ENCODE results near the gene NR1I3. TPM values are rescaled to one million over a fixed set of nuclear protein-coding genes. Genes with fewer than 3 reads are reported as not detected.

NR1I3 gene
- polyA plus RNA-seq, 10 donors: 0.58 to 1.4 (median 0.75) TPM

DNA sequence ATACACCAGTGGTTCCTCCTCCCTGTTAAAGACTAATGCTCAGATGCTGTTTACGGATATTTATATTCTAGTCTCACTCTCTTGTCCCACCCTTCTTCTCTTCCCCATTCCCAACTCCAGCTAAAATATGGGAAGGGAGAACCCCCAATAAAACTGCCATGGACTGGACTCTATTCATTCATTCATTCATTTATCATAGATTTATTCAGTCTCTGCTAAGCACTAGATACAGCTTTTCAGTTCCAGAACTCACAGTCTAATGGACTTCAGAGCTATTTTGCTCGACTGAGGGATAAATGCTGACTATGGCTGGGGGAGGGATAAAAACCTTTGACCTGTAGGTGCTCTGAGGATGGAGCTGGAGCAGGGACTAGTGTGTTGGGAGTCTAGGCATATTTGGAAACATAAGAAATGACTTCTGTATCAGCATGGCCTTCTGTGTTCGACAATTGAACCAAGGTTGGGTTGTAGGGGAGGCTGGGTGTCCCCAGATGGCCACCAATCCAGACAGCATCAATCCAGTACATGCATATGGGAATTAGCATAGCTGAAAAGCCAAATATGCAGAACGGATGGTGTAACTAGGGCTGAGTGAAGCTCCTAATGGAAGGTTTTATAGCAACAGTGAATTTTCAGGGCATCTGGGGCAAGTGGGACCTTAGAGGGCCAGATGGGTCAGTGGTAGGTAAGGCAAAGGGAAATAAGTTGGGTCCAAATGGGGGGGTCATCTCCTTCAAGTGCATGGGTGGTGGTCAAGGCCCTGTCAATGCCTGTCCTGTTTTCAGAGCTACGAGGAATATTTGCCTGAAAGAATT is 18.7 kb downstream of the NR1I3 start:
- no peak for DNase-seq

DNA sequence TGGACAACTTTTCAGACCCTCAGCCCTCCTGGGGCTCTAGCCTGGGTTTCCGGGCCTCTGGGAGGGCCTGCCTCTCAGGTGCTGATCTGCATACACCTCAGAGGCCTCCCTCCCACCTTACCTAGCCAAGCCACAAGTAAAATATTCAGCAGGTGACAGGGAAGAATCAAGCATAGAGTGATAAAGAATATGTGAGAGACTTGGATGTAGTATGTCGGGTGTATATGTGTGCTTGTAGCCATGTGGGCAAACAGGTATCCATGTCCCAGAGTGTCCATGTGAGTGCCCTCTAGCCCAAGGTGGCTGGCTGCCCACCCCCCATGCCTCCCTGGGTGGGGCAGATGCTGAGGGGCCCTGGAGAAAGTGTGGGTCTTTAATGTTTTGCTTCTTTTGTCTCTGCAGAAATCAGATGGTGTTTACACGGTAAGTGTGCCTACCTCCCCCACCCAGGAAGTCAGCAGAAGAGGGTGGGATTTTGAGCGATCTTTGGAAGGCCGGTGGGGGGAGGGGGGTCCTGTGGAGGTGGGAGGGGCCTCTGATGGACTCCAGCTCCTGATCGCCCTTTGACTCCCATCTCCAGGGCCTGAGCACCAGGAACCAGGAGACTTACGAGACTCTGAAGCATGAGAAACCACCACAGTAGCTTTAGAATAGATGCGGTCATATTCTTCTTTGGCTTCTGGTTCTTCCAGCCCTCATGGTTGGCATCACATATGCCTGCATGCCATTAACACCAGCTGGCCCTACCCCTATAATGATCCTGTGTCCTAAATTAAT is 19.5 kb downstream of the NR1I3 start:
- DNase-seq: no peak

DNA sequence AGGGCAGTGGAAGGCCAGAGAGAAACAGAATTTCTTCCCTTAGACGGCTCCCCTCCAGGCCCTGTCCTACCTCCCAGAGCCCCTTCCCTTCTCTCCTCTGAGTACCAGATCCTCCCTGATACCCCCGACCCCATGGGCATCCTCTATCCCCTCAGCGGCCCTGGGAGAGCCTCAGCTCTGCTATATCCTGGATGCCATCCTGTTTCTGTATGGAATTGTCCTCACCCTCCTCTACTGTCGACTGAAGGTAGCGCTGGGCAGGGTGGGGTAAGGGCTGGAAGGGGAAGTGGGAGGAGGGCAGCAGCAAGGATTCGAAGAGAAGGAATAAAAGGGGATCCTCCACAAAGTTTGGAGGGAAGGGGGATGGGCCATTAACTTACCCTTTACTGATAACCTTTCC is 20.2 kb downstream of the NR1I3 start:
- no peak for DNase-seq

DNA sequence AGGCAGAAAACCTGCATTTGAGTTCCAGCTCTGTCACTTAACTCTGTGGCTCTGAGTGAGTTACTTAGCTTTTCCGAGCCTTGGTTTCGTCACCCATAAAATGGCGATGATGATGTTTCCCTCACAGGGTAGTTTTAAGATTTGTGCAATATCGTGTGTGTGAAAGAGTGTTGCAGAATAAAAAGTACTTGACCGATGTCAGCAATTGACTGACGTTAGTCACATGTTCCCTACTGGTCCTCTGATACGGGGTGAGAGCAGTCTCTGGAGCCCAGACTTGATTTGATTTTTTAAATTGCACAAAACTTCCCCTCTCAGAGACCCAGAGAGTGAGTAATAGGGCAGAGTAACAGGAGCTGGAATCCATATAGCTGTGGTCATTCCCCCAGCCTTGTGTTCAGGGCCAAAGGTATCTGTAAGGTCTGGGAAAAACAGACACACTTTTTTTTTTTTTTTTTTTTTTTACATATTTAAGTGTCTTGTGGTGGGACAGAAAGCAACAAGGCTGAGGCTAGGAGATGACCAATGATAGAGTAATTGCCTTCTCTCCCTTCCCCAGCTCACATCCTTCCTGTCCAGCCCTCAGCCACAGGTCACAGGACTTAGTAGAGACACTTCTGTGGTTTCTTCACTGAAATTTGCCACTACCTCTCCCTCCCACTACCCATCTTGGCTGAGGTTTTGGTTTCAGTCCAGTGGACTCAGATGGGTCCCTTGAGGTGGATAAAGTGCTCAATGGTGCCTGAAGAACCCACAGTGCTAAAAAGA is 20.9 kb downstream of the NR1I3 start:
- no peak for DNase-seq

DNA sequence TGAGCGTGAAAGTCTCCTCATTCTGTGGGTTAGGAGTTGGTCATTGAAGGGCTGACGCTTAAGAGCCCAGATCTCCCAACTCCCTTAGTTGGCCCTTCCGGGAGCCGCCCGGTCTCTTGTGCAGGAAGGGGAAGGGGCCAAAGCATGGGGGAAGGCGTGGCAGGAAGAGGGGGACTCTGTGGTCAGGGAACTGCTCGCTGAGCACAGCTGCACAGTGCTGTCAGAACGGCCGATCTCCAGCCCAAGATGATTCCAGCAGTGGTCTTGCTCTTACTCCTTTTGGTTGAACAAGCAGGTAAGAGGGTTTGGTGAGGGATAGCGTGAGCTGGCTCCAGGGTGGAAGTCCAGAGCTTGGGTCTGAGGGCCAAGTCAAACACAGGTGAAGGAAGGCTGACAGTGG is 22.9 kb downstream of the NR1I3 start, which contains the start of gene FCER1G:
FCER1G (plus strand) TSS at position 220 of the 400 bp plus-strand sequence; CDS start at position 247, 27 bp downstream.
- no peak for DNase-seq

DNA sequence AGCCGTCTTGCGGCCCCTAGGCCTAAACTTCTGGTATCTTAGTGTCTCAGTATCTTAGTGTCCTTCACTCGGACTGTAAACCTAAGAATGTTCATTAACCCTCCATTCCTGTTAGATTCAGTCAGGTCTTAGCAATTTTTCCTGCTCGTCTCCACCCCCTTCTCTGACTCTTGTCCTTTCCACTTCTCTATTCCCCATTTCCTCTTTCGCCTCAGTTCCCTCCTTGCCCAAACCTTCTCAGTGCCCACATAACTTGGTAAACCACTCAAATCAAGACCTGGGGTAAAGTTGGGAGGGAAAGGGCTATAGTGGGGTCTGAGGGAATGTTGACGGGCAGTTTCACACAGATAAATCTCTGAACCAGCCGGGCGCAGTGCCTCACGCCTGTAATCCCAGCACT is 23.6 kb downstream of the NR1I3 start:
- no peak for DNase-seq

DNA sequence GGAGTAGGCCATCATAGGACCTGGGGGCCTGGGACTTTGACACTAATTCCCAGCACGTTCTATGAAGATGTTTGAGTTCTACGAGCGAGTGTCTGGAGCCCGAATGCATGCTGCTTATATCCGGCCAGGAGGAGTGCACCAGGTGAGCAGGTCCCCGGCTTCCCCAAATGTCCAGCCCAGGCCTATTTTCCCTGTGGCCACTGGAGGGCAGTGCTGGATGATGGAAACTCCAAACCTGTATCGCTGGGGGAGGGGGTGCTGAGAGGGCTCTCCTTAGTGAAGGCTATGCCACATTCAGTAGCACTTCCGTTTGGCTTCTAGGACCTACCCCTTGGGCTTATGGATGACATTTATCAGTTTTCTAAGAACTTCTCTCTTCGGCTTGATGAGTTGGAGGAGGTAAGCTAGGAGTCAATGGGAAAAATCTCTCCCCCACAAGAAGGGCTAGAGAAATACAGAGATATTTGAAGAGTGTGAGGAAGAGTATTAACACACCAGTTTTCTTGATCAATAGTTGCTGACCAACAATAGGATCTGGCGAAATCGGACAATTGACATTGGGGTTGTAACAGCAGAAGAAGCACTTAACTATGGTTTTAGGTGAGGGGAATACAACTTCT is 28.1 kb downstream of the NR1I3 start:
- DNase-seq: peak in 2 of 3 donors; percentile 57 to 76

DNA sequence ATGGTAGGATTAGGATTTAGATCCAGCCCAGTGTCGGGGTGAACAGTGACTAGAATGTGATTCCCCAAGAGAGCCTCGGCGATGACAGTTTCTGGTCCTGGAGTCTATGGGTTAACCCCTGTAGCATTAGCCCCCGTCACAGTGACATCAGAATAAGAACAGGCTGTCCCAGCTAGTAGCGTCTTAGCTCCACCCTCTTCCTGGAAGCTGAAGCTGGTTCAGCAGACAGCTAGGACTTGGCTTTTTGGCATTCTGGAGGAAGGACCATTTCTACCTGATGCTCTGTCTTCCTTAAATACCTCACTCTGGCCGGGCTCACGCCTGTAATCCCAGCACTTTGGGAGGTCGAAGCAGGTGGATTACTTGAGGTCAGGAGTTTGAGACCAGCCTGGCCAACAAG is 30.8 kb downstream of the NR1I3 start:
- DNase-seq: no peak

DNA sequence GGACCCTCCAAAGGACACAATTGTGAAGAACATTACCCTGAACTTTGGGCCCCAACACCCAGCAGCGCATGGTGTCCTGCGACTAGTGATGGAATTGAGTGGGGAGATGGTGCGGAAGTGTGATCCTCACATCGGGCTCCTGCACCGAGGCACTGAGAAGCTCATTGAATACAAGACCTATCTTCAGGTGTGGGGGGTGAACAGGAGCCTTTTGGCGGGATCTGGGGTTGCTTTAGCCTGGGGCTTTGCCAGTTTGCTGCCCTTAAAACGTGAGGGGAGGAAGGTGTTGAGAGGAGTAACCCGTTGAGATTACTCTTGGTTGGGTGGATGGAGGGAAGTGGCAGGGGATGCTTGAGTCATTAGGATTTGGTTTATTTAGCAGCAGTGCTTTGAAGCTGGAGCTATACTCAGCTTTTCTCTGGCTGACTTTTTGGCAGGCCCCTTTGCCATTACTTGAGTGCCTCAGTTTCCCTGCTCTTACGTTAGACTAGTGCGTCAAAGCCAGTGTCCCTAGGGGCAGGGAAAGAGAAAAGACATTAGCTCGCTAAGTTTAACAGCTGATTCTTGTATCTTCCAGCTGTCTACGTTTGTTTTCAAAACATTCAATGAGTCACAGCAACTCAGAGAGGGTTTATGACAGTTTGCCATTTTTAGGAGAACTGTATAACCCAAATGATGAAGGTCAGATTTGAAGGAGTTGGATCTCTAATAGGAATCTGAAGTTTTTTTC is 31.4 kb downstream of the NR1I3 start:
- DNase-seq: no peak

DNA sequence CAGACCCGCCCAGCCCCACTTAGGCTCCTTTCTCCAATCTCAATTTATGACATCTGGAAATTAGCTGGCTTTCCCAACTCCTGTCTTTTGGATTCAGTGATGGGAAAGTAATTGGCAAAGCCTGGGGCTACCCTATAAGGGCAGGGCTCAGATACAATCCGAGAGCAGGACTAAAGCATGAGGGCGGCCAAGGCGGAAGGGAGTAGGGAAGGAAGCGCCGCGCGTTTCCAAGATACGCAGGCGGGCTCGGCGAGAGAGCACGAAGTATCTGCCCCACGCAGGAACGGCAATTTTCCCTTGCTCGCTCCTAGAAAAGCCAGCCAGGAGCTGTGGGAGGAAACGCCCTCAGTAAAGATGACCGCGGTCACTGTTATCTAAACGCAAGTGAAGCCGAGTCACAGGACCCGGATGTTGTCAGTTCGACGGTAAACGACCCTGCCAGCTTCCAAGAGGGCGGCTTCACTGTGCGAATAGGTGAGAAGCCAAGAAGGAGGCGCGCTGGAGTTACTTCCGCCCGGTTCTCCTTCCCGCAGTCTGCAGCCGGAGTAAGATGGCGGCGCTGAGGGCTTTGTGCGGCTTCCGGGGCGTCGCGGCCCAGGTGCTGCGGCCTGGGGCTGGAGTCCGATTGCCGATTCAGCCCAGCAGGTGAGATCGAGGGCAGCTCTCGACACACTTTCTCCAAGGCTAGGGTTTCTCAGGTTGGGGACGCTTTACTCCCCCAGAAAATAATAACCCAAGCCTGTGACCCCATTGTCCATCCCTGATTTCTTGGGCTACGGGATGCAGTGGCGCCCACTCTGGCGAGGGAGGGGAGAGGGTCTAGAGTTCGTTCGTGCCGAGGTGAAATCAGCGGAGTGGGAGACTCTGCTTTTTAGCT is 35.9 kb downstream of the NR1I3 start, which contains the start of gene NDUFS2:
NDUFS2 (plus strand) TSS at position 532 of the 877 bp plus-strand sequence; CDS start at position 551, 19 bp downstream.
- peak; percentile 99 for DNase-seq

DNA sequence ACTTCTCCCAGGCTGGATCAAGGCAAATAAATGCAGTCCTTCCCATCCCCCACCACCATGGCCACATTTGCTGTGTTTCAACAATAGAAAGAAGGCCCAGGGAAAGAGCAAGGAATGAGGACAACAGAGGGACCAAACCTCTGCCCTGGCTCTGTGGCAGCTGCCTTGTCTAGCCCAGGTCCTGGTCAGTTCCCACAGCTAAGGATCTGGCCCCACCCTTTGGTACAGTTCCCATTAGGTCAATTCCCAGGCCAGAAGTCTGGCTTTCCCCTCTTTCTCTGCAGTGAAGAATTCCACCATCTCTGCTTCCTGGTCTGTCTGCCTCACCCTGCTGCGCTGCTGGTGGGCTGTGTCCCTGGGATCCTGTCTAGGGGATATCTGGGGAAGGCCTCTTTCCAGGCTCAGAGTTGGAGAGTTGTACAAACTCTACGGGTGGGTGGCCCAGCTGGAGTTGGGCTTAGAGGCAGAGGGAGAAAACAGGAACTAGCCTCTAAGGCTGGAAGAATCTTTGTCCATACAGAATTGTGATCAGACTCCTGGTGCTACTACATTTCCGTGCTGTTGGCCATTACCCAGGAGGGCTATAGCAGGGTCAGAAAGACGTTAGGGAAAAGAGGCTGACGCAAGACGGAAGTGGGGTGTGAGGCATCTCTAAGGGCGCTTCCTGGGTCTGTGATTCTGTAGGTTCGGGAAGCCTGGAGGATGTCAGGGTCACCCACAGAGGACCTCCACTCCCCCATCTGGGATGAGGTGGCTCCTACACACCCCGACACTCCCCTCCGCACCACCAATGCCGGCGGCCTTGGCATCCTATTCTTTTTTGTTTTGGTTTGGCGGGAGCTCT is 36.8 kb downstream of the NR1I3 start:
- DNase-seq: peak in 2 of 3 donors; percentile 73 to 88

DNA sequence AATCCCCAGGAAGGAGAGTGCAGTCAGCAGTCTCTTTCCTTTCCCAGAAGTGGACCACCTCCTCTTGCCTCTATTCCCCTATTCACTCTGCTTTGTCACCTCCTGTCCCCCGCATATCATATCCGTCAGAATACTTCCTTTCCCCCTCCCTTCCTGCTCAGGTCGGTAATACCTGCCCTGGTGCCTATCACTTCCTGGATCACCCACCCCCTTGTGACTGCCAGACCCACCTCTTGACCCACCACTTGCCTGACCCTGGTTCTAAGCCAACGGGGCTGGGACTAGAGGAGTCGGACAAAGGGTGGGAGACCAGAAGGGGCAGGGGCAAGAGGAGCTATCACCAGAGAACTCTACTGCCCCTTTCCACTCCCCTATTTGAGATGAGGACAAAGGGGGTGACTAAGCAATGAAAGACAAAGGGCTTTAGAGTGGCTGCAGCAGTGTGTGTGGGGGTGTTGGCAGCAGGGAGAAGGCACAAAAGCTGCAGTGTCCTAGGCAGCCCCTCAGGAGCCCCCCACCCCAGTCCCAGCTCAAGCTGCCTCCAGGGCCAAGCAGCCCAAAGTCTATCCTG is 37.5 kb downstream of the NR1I3 start:
- DNase-seq: peak in 1 of 3 donors; percentile 41

DNA sequence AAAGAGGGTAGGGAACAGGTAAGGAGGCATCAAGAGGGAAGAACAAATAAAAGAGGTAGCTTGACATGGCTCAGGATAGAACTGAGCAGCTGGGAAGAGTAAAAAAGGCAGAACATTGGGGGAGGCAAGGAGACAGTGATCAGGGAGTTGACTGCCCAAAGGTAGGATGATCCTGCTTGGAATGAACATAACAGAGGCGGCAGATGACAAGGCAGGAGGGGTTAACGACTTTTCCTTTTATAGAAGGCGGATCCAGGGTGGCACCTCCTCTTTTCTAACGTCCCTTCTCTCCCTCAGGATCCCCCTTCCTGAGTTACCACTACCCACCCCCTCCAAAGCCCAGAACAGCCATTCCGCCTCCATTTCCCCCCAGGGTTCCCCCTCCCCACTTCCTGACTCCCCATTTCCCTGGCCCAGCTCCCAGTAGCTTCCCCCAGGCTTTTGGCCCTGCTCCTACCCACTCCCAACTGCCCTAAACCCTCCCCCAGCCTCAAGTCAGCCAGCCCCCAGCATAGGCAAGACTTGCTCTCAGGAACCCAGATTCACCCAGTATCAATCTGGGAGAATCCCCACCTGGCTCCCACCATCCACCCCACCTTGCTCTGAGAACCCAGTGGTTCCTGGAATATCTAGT is 38.4 kb downstream of the NR1I3 start:
- no peak for DNase-seq

DNA sequence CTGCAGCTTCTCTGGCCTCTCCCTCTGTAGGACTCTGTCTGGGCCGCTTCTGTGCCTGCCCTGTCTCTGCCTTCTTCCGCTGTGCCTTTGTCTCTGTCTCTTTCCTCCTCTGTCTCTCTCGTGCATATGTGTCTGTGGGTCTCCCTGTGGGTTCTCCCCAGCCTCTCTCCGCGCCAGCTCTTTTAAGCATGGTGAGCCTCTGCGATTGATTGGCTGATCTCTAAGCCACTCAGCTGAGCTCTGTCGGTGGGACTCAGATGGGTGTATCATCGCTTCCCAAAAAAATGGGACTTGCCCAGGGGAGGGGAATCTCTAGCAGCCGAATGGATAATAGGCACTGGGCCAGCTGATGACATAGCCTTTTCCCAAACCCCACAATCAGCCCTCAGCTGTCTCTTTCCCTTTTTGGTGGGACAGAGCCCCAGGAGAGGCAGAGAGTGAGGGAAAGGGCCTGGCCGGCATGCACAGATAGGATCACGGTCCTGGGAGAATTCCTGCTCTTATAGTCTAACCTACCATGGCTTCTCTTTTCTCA is 39.0 kb downstream of the NR1I3 start, which contains the start of gene ADAMTS4:
ADAMTS4 (minus strand) TSS at position 158 of the 535 bp plus-strand sequence. CDS start 427 bp downstream, outside the sequence.
- DNase-seq: peak; percentile 87 to 95 (median 94)

DNA sequence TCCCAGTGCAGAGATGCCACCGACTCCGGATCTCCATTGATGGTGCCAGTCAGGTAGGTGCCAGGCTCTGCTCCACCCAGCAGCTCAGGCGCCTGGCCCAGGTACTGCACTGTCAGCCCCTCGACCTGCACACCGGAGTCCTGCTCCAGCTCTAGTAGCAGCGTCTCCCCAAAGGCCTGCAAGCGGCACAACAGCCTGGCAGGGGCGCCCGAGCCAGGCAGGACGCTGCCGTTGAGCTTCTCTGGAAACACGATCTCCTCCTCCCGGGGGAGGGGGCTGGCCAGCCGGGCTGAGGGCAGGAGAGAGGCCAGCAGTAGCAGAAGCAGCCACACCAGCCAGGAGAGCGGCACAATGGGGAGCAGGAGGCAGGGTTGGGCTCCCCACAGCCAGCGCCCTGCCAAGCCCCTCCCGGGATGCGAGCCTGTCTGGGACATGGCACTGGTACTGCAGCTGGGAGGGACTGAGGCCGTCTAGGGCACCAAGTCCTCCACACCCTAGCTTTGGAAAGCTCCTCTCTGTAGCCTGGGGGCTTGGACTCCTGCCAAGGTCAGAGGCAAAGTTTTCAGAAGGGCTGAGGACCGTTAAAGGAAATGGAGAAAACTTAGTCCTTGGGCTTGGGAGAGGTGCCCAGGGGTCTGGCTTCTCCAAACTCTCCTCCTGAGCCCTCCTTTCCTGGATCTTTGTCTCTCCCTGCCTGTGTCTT is 39.7 kb downstream of the NR1I3 start:
- DNase-seq: peak in 2 of 3 donors; percentile 58 to 82

DNA sequence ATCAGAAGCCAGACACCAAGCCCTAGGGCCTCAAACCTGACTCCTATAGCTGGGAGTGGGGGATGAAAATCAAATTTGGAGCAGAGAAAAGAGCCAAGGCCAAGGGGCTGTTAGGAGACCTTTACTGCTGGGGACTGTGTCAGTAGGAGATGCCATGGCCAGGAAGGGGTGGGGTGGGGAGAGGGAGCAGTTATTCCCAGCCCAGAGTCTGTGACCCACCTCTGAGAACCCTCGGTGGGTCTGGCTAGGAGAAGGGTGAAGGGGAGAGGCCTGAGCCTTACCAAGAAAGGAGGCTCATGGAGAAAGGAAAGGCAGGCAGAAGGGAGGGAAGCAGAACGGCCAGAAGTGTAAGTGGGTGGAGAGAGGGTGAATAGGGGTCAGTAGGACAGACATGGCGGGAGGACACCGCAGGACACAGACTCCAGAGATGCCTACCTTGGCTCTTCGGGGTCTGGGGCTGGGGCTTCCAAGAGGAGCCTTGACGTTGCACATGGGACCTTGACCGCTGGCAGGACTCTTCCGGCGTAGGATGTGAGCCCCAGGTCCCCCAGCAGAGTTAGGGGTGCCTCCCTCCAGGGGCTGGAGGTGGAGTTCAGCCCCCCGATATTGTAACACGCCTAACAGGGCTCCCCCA is 40.3 kb downstream of the NR1I3 start:
- DNase-seq: no peak
